ENCODE data around the gene EIF4G3. TPM values are rescaled to one million over a fixed set of nuclear protein-coding genes. Genes with fewer than 3 reads are reported as not detected.

EIF4G3 gene
- total RNA-seq, 4 donors from 2014 or later: 28.3 to 55.5 (median 35.5) TPM

- H3K27me3 ChIP-seq: no peaks in the 10 kb centered on the region
- peaks cover 0 to 39% (median 0%) of the 10 kb centered on the region in 3 donors for H3K36me3 ChIP-seq
- TF ChIP-seq POLR2A (IDR thresholded peaks at IDR 0.05) (no peak), CTCF (IDR thresholded peaks at IDR 0.05) (no peak)
Observed at GRCh38 chr1:21160263-21160796, 16.4 kb downstream of the EIF4G3 start.

GRCh38 chr1:21157868-21158267 is 18.8 kb downstream of the EIF4G3 start:
- H3K27ac ChIP-seq: no peak overlapping the region
- peaks cover 0 to 3% (median 0%) of the 10 kb centered on the region in 3 donors for H3K4me1 ChIP-seq
- no peaks in the 10 kb centered on the region for H3K9me3 ChIP-seq
- DNase-seq: no peak
- peaks cover 0 to 39% (median 0%) of the 10 kb centered on the region in 3 donors for H3K36me3 ChIP-seq
- H3K27me3 ChIP-seq: no peaks in the 10 kb centered on the region
- intact Hi-C loops (cut with DNase I): no loop called here
- WGBS, 2 donors: 62 to 65% methylated on average over 3 of the region's 3 CpGs
- TF ChIP-seq POLR2A (IDR thresholded peaks at IDR 0.05) (no peak), CTCF (IDR thresholded peaks at IDR 0.05) (no peak)
- H3K4me3 ChIP-seq: no peak overlapping the region

More at GRCh38 chr1:21160263-21160796, 16.4 kb downstream of the EIF4G3 start:
- no peak overlapping the region for H3K4me3 ChIP-seq
- intact Hi-C loops (cut with DNase I): no loop called here
- no peak for DNase-seq
- no peak overlapping the region for H3K27ac ChIP-seq
- H3K9me3 ChIP-seq: no peaks in the 10 kb centered on the region
- peaks cover 0 to 12% (median 2%) of the 10 kb centered on the region in 3 donors for H3K4me1 ChIP-seq
- 76 to 77% methylated on average over 3 of the region's 3 CpGs for WGBS, 2 donors

- intact Hi-C loops (cut with DNase I): no loop called here
- no peak overlapping the region for H3K4me3 ChIP-seq
- no peaks in the 10 kb centered on the region for H3K27me3 ChIP-seq
- WGBS, 2 donors: 78 to 94% methylated on average over 3 of the region's 3 CpGs
- H3K9me3 ChIP-seq: no peaks in the 10 kb centered on the region
- H3K27ac ChIP-seq: no peak overlapping the region
- H3K4me1 ChIP-seq: peaks cover 0 to under 1% (median 0%) of the 10 kb centered on the region in 3 donors
- peaks cover 0 to 31% (median 0%) of the 10 kb centered on the region in 3 donors for H3K36me3 ChIP-seq
- TF ChIP-seq POLR2A (IDR thresholded peaks at IDR 0.05): no peak
- TF ChIP-seq CTCF (IDR thresholded peaks at IDR 0.05): no peak
- no peak for DNase-seq
Observed at GRCh38 chr1:21157054-21157453, 19.6 kb downstream of the EIF4G3 start.

GRCh38 chr1:21156019-21156418 is 20.7 kb downstream of the EIF4G3 start:
- Histone ChIP-seq H3K36me3 (peaks cover 0 to 21% (median 0%) of the 10 kb centered on the region in 3 donors), H3K4me3 (no peak overlapping the region), H3K9me3 (no peaks in the 10 kb centered on the region), H3K4me1 (peaks cover 0 to 6% (median 4%) of the 10 kb centered on the region in 3 donors), H3K27ac (no peak overlapping the region), H3K27me3 (no peaks in the 10 kb centered on the region)
- intact Hi-C loops (cut with DNase I): no loop called here
- 90 to 93% methylated on average over 6 of the region's 6 CpGs for WGBS, 2 donors
- DNase-seq: no peak
- TF ChIP-seq CTCF (IDR thresholded peaks at IDR 0.05): no peak
- no peak for TF ChIP-seq POLR2A (IDR thresholded peaks at IDR 0.05)

GRCh38 chr1:21154717-21155116 is 22.0 kb downstream of the EIF4G3 start:
- no peak for TF ChIP-seq CTCF (IDR thresholded peaks at IDR 0.05)
- TF ChIP-seq POLR2A (IDR thresholded peaks at IDR 0.05): no peak
- H3K4me1 ChIP-seq: peaks cover 0 to 15% (median 8%) of the 10 kb centered on the region in 3 donors
- no peak for DNase-seq
- H3K36me3 ChIP-seq: peaks cover 0 to 9% (median 0%) of the 10 kb centered on the region in 3 donors
- H3K27ac ChIP-seq: no peak overlapping the region
- H3K27me3 ChIP-seq: no peaks in the 10 kb centered on the region
- WGBS, 2 donors: 86% methylated on average over 3 of the region's 3 CpGs
- H3K9me3 ChIP-seq: no peaks in the 10 kb centered on the region
- intact Hi-C loops (cut with DNase I): no loop called here
- H3K4me3 ChIP-seq: no peak overlapping the region

All from esophagus squamous epithelium (tissue), 5 donors.